ENCODE results near the gene LAMC2.
"Not testable (repeated sequence)": the region's sequence is repeated elsewhere in the genome, so short reads cannot be mapped to it uniquely, and the experiment has no call there.

The LAMC2 gene

DNA sequence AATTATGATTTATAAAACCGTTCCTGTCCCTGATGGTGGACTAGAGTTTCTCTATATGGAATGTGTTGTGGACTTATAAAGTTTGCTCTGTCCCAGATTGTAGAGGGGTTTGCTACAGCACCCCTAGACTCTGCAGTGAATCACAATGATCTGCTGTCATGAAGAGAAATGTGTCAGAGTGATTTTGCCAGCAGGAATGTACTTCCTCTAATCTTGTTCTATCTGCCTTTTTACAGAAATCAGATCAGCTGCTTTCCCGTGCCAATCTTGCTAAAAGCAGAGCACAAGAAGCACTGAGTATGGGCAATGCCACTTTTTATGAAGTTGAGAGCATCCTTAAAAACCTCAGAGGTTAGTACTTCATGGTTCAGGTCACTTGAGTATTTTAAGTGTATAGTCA, 52.0 kb downstream of the LAMC2 start:
- no peak for DNase-seq (ENCODE audit: low spot score)

DNA sequence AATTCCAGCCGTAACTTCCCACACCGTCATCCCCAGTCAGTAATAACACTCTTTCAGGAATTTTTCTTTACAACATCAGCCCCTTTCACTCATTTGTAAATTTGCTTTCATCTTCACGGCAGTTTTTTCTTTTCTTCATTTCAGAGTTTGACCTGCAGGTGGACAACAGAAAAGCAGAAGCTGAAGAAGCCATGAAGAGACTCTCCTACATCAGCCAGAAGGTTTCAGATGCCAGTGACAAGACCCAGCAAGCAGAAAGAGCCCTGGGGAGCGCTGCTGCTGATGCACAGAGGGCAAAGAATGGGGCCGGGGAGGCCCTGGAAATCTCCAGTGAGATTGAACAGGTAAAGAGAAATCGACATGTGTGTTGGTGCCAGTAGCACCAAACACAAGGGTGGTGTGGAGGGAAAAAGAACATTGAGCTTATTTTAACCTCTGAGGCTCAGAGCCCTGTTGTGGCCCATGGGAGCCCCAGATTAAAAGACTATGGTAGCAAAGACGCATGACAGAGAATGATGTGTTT, 53.2 kb downstream of the LAMC2 start:
- DNase-seq (ENCODE audit: low spot score): no peak

DNA sequence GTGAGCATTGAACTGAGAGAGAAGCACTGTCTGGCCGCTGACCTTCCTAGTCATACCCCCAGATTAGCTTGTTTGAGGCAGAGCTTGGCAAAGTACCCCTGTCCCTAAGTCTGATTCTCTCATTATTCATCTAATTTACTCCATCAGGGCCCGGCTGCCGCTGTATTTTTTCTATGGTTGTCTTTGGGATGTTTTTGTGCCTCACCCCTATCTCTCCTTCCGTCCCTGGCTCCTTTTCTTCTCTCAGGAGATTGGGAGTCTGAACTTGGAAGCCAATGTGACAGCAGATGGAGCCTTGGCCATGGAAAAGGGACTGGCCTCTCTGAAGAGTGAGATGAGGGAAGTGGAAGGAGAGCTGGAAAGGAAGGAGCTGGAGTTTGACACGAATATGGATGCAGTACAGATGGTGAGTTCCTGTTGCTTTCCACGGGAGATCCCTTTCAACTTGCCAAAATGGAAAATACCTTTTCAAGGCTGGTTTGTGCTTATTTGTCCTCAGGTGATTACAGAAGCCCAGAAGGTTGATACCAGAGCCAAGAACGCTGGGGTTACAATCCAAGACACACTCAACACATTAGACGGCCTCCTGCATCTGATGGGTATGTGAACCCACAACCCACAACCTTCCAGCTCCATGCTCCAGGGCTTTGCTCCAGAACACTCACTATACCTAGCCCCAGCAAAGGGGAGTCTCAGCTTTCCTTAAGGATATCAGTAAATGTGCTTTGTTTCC, 53.9 kb downstream of the LAMC2 start:
- no peak for DNase-seq (ENCODE audit: low spot score)

DNA sequence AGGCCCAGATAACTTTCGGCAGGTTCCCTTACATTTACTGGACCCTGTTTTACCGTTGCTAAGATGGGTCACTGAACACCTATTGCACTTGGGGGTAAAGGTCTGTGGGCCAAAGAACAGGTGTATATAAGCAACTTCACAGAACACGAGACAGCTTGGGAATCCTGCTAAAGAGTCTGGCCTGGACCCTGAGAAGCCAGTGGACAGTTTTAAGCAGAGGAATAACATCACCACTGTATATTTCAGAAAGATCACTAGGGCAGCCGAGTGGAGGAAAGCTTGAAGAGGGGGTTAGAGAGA, 54.4 kb downstream of the LAMC2 start:
- no peak for DNase-seq (ENCODE audit: low spot score)

DNA sequence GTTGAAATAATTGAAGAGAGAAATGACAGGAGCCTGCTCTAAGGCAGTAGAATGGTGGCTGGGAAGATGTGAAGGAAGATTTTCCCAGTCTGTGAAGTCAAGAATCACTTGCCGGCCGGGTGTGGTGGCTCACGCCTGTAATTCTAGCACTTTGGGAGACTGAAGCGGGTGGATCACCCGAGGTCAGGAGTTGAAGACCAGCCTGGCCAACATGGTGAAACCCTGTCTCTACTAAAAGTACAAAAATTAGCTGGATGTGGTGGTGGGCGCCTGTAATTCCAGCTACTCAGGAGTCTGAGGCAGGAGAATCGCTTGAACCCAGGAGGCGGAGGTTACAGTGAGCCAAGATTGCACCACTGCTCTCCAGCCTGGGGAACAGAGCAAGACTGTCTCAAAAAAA, 54.8 kb downstream of the LAMC2 start:
- not testable (repeated sequence) for DNase-seq (ENCODE audit: low spot score)

DNA sequence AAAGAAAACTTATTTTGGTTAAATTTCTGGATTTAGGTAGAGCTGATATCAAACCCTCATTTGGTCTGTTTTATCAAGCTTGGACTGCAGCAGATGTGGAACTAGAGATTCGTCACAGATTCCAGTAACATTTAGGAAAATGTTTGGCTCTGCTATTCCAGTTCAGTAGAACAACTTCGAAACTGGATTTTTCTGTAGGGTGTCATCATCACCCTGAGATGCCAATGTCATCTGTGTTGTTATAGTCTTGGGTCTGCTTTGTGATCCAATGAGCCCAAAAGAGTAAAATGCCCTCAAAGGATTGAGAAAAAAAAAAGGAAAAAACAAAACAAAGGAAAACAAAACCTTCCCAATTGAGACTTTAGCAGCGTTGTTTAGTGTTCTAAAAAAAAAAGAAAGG, 55.4 kb downstream of the LAMC2 start:
- DNase-seq (ENCODE audit: low spot score): no peak

DNA sequence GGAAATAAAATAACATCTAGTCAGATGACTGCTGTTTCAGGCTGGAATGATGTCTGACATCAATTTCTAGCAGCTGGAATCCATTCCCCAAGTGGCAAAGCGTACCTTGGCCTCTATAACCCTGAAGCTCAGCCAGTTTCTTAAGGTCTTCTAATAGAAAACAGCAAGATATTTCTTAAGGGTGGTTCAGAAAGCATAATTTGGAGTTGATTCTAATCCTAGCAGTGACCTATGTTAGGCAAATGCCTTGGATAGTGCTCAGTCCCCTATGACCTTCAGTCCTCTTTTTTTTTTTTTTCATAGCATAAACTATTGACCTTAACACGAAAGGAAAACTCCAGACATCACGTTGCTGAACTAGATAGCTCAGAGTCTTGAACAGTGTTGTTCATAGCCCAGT, 56.5 kb downstream of the LAMC2 start:
- no peak for DNase-seq (ENCODE audit: low spot score)

DNA sequence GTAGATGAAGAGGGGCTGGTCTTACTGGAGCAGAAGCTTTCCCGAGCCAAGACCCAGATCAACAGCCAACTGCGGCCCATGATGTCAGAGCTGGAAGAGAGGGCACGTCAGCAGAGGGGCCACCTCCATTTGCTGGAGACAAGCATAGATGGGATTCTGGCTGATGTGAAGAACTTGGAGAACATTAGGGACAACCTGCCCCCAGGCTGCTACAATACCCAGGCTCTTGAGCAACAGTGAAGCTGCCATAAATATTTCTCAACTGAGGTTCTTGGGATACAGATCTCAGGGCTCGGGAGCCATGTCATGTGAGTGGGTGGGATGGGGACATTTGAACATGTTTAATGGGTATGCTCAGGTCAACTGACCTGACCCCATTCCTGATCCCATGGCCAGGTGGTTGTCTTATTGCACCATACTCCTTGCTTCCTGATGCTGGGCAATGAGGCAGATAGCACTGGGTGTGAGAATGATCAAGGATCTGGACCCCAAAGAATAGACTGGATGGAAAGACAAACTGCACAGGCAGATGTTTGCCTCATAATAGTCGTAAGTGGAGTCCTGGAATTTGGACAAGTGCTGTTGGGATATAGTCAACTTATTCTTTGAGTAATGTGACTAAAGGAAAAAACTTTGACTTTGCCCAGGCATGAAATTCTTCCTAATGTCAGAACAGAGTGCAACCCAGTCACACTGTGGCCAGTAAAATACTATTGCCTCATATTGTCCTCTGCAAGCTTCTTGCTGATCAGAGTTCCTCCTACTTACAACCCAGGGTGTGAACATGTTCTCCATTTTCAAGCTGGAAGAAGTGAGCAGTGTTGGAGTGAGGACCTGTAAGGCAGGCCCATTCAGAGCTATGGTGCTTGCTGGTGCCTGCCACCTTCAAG, 57.3 kb downstream of the LAMC2 start:
- DNase-seq (ENCODE audit: low spot score): no peak

DNA sequence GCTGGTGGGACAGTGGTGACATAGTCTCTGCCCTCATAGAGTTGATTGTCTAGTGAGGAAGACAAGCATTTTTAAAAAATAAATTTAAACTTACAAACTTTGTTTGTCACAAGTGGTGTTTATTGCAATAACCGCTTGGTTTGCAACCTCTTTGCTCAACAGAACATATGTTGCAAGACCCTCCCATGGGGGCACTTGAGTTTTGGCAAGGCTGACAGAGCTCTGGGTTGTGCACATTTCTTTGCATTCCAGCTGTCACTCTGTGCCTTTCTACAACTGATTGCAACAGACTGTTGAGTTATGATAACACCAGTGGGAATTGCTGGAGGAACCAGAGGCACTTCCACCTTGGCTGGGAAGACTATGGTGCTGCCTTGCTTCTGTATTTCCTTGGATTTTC, 58.4 kb downstream of the LAMC2 start:
- no peak for DNase-seq (ENCODE audit: low spot score)

DNA sequence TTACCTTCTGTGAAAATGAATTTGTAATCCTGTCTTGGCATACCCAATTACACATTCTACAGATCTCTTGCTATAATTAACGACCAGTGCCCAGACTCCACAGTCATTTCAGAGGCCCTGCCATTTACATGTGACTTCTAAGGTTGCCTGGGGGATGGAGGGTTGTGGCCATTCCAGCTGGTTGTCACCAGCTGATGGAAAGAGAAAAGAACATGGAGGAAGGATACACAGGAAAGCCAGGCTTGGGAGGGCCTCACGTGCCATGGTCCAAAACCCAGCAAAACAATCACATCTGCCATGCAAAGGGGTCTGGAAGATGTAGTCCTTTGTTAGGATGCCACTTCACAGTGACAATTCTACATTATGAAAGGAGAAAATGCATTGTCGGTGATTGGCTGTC, 59.3 kb downstream of the LAMC2 start:
- no peak for DNase-seq (ENCODE audit: low spot score)

DNA sequence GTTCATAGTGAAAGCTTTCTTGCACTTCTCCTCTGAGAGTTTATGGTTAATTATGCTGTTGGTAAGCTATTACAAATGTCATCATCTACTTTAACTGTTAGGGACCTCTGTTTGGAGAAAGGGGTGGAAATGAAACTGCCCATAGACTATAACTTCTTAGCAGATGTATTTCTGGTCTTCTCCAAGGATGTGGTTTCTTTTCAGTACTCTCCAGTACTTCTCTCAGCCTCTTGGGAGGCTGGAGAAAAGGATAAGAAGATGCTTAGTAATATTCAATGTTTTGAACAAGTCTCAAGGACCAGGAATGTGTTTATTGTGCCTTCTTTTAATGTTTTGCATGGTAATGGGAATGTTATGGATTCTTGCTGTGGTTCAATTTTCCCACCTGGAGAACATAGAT, 60.4 kb downstream of the LAMC2 start:
- no peak for DNase-seq (ENCODE audit: low spot score)

DNA sequence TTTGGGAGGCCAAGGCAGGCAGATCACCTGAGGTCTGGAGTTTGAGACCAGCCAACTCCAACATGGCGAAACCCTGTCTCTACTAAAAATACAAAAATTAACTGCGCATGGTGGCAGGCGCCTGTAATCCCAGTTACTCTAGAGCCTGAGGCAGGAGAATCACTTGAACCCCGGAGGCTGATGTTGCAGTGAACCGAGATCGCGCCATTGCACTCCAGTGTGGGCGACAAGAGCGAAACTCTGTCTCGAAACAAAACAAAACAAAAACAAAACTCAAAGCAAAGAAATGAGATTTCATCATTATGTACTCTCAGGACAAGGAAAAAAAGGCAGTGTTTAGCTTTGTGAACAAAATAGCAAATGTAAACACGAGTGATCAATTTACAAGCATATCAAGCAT, 61.0 kb downstream of the LAMC2 start:
- DNase-seq (ENCODE audit: low spot score): no peak

DNA sequence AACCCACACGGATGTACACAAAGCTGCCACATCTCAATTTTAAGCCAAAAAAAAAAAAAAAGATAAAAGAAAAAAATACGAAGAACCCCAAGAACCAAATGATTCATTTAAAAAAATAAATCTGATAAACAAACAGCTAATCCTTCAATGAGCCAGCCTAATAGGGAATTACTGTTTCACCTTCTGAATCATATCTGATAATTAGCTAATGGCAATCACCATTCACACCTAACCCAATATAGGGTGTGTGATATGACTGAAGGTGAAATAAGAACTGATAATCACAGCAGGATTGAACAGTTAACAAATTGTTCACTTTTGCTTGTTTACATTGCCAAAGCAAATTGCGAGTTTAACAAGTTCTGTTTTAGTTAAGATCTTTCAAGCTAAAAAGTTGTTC, 61.4 kb downstream of the LAMC2 start:
- no peak for DNase-seq (ENCODE audit: low spot score)

DNA sequence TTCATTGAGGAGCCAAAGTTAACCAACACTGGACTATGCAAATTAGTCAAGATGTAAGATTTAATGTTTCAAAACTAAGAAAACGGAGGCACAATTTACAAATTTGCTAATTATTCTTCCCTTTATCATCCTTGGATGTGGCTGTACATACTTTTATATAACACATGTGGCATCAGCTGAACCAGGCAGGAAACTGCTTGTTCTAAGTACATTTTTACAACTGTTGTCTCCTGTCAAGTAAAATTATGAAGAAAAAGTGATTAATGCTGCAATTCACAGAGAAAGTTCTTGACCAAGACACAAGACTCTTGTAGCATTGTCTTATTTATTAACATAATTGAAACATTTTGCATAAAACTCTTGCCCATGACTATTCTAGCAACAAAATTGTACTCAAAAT, 61.9 kb downstream of the LAMC2 start:
- no peak for DNase-seq (ENCODE audit: low spot score)

DNA sequence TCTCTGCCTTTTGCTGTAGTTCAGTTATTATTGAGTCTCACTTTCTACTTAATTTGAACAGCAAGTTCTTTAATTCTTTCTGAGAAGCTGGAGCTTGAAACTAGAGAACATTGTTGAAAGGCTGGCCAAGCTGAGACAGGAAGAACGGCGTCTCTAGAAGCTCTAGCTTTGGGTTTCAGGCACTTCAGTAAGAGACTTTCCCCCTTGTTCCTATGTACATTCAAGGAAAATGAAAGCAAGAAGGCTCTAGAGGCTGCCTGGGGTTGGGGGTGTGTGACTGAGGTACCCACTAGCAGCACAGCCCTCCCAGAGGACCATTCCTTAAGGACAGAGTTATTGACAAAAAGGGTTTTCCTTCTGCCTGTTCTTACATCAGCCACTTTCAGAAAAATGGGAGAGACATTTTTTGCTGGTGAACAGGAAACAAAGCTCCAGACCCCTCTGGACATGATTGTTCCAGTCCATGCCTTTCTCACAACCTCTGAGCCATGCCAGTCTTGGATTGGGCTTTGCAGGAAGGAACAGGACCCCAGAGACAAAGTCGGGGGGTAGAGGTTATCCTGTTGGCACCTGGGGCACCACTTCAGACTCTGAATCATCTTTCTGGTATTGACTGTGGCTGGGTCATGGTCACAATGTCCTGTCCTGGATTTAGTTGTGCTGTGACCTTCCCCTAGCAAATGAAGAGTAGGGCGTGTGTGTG, 63.1 kb downstream of the LAMC2 start:
- no peak for DNase-seq (ENCODE audit: low spot score)

DNA sequence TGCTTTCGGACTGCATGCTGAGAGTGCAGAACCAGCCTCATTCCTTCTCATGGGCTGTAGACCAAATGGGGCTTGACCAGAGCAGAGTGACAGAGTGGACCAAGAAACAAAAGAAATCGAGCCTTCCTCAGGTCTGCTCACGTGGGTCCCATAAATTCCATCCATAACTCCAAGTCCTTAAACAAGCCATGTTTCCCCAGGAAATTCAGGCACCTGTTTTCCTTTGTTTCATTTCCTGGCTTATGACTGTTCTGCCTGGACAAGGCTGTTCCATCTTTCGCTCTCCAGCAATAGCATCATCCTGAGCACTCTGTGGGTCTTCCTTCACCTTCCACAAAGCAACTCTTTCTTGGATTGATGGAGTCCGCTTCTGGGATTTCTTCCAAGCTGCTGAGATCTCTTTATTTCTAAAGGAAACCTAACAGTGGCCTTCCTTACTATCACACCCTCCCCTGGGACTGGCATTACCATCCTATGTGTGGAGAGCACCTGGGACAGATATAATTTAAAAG, 63.9 kb downstream of the LAMC2 start:
- DNase-seq (ENCODE audit: low spot score): no peak

DNA sequence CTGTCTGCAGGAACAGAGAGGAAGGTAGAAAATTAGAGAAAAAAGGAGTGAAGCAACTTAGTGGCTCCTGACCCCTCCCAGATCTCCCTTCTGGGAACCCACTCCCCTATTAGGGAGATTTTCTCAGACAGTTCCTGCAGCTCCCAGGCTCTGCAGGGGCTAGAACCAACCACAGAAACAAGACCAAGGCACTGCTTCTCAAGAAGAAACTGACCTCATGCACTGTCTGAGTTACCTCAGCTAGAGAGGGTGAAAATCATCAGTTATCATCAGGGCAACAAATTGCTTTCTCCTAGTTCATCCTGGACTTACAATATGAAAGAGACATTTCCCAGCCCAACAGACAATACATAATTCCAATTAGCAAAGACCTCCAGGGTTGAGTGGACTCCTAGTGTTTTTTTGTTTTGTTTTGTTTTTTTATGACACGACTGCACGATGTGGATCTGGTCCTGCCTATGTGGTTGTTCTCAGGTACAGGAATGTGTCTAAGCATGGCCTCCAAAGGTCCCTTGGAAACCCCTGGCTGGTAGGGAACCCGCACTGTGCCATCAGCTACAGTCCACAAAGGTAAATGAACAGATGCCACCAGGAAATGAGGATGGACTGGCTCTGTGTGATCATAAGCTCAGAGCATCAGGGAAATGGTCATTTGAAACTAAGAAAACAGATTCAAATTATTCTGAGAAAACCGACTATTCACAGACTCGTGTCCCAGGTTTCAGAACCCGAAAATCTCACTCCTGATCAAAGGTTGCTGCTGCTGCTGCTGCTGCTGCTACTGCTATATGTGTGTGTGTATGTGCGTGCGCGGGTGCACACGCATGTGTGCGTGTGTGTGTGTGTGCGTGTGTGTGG, 65.3 kb downstream of the LAMC2 start:
- DNase-seq (ENCODE audit: low spot score): no peak

DNA sequence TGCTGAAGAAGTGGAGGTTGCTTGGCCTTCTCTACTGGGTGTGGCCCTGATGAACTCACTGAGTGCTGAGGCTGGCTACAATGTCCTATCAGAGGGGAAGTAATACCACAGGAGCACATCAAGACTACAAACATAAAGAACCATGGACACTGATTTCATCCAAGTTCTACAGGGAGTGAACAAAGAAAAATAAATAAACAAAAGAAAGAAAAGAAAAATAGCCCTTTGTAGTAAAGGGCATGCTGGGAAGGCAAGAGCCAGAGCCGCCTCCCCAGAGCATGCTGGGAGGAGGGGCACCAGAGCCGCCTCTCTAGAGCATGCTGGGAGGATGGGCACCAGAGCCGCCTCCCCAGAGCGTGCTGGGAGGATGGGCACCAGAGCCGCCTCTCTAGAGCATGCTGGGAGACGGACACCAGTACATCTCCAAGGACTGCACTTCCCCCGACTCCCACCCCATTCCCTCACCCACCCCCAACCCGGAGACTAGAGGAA, 65.9 kb downstream of the LAMC2 start:
- no peak for DNase-seq (ENCODE audit: low spot score)

DNA sequence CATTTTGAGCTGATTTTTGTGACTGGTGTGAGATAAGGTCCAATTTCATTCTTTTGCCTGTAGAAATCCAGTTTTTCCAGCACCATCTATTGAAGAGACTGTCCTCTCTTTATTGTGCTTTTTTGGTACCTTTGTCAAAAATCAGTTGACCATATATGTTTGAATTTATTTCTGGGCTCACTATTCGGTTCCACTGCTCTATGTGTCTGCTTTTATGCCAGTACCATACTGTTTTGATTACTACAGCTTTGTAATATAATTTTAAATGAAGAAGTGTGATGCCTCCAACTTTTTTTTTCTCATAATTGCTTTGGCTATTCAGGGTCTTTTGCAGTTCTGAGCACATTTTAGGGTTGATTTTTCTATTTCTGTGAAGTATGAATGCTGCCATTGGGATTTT, 69.0 kb downstream of the LAMC2 start:
- no peak for DNase-seq (ENCODE audit: low spot score)

DNA sequence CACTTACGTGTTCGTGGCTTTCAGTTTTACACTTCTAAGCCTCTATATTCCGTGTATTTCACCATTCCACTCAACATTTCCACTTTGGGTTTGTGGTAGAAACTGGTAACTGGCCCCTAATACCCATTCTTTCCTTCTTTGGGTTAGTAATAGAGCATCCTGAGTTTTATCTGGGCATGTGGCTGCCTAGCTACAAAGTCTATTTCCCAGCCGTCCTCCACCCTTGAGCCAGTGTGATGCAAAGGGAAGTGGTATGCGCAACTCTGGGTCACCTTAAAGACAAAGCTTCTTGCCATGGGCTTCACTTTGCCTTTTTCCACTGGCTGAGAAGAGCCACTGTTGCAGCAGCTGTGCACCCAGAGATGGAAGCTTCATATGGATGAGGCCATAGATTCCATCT, 73.9 kb downstream of the LAMC2 start:
- no peak for DNase-seq (ENCODE audit: low spot score)

DNA sequence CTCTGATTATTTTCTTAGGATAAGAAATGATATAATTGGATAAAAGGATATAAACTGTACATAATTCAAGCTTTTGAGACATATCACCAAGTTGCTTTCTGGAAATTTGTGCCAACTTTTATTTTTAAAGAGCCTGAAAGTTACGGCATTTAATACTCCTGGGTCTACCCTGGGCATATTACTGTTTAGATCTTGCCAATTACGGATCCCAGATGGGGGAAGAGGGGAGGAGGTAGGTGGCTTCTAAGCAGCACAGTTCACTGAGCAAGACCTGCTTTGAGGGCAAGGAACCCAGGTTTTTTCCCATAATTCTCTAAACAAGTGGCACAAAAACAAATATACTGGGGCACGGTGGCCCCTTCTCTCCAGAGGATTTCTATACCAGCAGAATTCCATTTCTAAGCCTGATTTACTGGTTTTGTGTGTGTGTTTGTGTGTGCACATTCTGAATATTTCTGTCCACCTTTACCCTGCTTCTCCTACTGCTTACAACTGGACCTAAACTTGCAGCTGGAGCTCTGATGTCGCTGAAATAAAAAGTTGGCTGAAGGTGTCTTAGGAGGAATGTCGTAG, 76.7 kb downstream of the LAMC2 start:
- DNase-seq (ENCODE audit: low spot score): no peak
